ENCODE results near the gene SGF29.
"Not testable (repeated sequence)": the region's sequence is repeated elsewhere in the genome, so short reads cannot be mapped to it uniquely, and the experiment has no call there.

Gene SGF29

DNA sequence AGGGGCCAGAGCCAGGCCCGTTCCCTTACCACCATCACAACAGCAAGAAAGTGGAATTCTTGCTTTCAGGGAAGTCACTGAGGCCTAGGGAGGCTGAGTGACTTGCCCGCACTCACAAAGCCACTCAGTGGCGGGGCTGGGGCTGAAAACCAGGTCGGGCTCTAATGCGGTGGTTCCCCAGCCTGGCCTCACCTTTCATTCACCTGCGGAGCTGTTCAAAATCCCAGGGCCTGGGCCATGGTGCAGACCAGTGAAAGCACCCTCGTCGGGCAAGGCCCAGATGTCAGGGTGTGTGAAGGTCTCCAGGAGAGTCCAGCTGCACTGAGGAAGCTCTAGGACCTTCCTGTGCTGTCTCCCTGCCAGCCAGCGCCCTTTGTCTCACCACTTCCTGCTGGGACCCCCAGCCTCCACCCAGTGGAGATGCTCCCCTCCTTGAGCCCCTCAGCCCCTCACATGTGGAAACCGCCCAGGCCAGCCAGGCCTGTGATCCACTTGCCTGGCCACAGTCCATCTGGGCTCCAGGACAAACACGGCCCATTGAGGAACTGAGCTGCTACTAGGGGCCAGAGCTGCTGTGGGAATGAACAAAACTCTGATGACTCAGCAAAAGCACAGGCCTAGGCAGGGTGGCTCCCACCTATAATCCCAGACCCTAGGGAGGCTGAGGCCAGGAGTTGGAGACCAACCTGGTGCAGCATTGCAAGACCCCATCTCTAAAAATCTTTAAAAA lies 55.3 kb downstream of the SGF29 start:
- in situ Hi-C loops (cut with HindIII; ENCODE audit: low sequenced_read_pairs) = not testable (repeated sequence)

GRCh38 chr16:28609631-28610594 lies 56.2 kb downstream of the SGF29 start, which contains the start of gene SULT1A1:
Gene SULT1A1, minus strand, starts transcription at chr16:28610044. Its CDS starts 1,189 bp downstream, at chr16:28608855.
- in situ Hi-C loops (cut with HindIII; ENCODE audit: low sequenced_read_pairs) = no loop called here

- in situ Hi-C loops (cut with HindIII; ENCODE audit: low sequenced_read_pairs) = no loop called here
Measured at GRCh38 chr16:28610595-28611191, 57.0 kb downstream of the SGF29 start.

DNA sequence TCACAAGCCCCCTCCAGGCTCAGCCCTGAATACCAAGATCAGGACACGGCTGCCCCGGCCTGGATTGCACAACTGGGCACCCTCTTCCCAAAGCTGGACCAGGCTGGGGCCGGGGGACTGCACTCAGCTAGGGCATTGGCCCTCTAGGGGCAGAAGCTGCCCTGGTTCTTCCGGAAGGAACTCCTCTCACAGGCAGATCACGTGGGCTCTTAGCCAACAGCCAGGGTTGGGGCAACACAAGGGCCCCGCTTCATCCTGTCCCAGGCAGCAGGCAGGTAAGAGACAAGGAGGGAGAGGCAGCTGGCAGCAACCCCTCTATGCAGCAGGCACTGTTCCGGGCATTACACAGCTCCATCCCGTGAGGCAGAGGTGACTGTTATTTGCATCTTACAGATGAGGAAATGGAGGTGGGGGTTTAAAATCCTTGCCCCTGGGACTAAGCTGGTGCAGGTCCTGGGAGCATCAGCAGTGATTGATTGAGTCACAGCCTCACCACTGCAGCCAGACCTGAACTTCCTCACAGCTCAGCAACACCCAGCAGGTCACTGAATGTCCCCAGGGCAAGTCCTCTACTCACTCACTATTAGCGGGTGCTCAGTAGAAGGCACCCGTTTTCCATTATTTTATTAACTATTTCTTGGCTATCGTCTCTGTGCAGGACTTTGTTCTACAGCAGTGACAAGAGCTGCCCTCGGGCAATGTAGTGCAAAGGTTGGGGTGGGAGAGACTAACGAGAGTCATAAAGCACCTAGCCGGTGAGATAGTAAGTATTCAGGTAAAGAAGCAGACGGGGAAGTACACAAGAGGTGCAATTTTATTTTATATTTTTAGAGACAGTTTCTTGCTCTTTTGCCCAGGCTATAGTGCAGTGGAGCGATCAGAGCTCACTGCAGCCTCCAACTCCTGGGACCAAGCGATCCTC lies 58.9 kb downstream of the SGF29 start:
- in situ Hi-C loops (cut with HindIII; ENCODE audit: low sequenced_read_pairs) = not testable (repeated sequence)

DNA sequence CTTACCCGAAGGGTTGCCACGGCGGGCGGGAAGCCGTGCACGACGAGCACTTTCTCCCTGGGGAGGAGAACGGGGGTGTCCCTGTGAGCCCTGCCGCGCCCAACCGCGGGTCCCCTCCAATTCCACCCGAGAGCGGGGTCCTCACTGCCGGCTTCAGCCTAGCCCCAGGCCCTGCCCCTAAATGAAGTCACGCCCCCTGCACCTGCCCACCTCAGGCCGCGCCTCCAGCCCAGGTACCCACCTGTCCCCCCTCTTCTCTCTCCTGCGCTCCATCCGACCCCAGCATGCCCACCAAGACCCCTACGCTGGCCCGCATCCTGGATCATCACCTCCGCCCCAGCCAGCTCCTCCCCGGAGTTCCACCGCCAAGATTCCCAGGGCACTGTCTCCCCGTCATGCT lies 60.2 kb downstream of the SGF29 start:
- in situ Hi-C loops (cut with HindIII; ENCODE audit: low sequenced_read_pairs) = not testable (repeated sequence)

GRCh38 chr16:28614561-28614960 lies 60.8 kb downstream of the SGF29 start:
- in situ Hi-C loops (cut with HindIII; ENCODE audit: low sequenced_read_pairs) = not testable (repeated sequence)

- in situ Hi-C loops (cut with HindIII; ENCODE audit: low sequenced_read_pairs) = not testable (repeated sequence)
Measured at GRCh38 chr16:28615486-28616223, 61.9 kb downstream of the SGF29 start.

GRCh38 chr16:28616224-28616577 lies 62.5 kb downstream of the SGF29 start:
- in situ Hi-C loops (cut with HindIII; ENCODE audit: low sequenced_read_pairs) = not testable (repeated sequence)

DNA sequence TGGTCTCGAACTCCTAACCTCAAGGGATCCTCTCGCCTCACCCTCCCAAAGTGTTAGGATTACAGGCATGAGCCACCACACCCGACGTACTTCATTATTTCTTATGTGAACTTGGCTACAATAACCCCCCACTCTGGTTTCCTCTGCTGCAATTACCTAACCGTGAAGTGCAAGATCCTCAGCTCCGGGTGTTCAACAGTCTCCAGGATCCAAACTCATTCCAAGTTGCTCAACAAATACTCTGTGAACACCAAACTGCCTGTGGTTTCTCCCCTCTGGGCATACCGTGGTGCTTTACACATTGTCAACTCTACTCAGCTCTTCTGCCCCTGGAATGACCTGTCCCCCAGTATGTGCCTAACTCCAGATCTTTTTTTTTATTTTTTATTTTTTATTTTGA lies 62.9 kb downstream of the SGF29 start:
- in situ Hi-C loops (cut with HindIII; ENCODE audit: low sequenced_read_pairs) = no loop called here

DNA sequence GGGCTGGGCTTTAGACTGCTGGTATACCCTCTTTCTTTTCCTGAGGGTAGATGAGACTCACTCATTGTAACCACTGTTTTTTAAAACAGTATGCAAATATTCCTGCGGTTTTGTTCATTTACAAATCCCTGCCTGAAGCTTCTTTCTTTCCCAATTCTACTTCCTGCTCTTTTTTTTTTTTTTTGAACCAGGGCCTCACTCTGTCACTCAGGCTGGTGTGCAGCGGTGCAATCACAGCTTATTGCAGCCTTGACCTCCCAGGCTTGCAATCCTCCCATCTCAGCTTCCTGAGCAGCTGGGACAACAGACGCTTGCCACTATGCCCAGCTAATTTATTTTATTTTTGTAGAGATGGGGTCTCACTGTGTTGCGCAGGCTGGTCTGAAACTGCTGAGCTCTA lies 64.2 kb downstream of the SGF29 start:
- in situ Hi-C loops (cut with HindIII; ENCODE audit: low sequenced_read_pairs) = no loop called here

DNA sequence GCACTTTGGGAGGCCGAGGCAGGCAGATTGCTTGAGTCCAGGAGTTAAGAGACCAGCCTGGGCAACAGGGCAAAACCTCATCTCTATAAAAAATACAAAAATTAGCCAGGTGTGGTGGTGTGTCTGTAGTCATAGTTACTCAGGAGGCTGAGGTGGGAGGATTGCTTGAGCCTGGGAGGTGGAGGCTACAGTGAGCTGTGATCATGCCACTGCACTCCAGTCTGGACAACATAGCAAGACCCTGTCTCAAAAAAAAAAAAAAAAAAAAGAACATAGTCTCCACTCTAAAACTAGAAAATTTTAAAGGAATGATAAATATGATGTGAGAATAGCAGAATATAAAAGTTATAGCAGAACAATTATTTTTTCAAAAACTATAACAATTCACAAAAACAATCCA lies 66.6 kb downstream of the SGF29 start:
- in situ Hi-C loops (cut with HindIII; ENCODE audit: low sequenced_read_pairs) = not testable (repeated sequence)

GRCh38 chr16:28621481-28622155 lies 67.9 kb downstream of the SGF29 start:
- in situ Hi-C loops (cut with HindIII; ENCODE audit: low sequenced_read_pairs) = no loop called here

DNA sequence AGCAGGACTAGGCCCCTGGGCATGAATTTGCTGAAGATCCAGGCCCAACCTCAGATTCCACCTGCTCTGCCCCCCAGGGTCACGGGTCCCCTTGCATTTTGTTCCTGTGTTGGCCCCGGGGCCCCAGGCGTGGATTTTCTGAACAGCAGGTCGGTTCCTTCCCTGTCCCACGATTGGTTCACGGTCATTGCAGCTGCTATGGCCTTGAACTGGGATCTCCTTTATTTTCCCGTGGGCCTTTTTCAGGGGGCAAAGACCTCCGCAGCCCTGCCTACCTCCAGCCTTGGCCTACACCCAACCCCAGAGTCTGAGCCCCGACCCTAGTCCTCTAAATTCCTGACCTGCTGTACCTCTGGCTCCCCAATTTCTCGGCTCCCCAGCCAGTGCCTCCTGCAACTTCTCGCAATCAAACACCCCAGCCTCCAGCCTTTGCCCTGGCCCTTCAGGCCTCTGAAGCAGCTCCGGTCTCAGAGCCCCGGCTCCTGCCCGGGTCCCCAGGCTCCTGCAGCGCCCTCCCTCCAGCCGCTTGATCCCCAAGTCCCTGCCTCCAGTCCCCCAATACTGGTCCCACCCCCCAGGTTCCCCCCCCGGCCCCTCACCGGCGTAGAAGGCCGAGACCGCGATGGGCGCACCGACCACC lies 68.9 kb downstream of the SGF29 start:
- in situ Hi-C loops (cut with HindIII; ENCODE audit: low sequenced_read_pairs) = not testable (repeated sequence)

- in situ Hi-C loops (cut with HindIII; ENCODE audit: low sequenced_read_pairs) = no loop called here
Measured at GRCh38 chr16:28623172-28623711, 69.5 kb downstream of the SGF29 start.

GRCh38 chr16:28630905-28631304 lies 77.2 kb downstream of the SGF29 start:
- in situ Hi-C loops (cut with HindIII; ENCODE audit: low sequenced_read_pairs) = not testable (repeated sequence)

GRCh38 chr16:28636093-28636823 lies 82.5 kb downstream of the SGF29 start:
- in situ Hi-C loops (cut with HindIII; ENCODE audit: low sequenced_read_pairs) = not testable (repeated sequence)

GRCh38 chr16:28637765-28638164 lies 84.0 kb downstream of the SGF29 start, which contains the start of gene NPIPB8:
Gene NPIPB8, plus strand, starts transcription at chr16:28638065. Its CDS starts 296 bp downstream, at chr16:28638361.
- in situ Hi-C loops (cut with HindIII; ENCODE audit: low sequenced_read_pairs) = not testable (repeated sequence)

DNA sequence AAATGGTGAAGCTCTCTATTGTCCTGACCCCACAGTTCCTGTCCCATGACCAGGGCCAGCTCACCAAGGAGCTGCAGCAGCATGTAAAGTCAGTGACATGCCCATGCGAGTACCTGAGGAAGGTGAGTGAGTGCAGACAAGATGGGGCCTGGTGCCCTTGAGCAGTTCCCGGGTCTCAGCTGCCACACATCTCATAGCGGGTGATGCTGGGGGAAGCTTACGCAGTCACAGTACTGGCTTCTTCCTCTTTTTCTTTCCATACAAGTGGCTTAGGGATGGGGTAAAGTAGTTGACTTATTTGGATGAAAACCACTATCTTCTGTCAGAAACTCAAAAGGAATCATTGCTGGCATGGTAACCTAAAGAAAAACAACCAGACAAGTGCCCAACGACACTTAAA lies 84.6 kb downstream of the SGF29 start:
- in situ Hi-C loops (cut with HindIII; ENCODE audit: low sequenced_read_pairs) = not testable (repeated sequence)

Data from DLD1 (cell line).